Ammon's horn (tissue), 1 donor: Measurements from ENCODE around the gene DMRTB1.

Experiments used
- DNase-seq: peaks from one replicate; pipeline ENCODE4 v3.0.0-alpha.2; 2016; ENCODE audit warnings: low spot score

The DMRTB1 gene

DNA sequence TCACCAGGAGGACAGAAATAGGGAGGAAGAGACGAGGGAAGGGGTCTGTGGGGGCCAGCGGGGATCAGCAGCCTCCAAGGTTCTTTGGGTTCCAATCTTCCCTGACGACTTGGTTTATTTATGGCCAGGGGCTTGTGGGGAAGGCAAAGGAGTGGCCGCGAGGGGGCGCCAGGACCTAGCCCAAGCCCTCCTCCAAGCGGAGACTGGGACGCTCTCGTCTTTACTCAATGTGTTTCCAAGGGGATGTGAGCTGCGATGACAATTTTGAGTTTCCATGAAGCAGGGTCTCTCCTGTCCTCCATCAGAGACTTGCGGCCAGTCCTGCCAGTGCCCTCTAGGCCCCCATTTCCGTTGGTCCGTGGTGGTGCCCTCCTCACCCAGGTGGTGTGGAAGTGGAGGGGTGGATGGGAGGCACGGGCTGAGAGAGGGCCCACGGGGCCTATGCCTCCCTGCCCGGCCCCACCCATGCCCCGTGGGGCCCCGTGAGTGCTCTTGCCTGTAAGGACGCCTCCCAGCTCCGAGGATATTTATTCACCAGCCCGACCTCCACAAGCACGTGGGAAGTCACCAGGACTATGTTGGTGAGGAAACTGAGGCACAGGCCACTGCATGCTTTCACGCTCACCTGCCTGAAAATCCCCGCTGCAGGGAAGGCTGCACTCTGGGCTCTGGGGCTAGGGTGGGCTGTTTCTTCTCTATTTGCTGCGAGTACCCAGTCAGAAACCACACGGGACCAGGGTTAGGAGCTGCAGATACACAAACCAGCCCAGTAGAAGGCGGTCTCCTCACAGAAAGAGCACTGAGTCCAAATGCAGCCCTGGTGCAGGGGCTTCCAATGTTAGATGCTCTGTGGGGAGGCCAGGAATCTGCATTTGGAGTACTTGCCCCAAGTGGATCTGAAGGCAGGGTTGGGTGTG, 26.5 kb downstream of the DMRTB1 start:
- peak; percentile 87 for DNase-seq

DNA sequence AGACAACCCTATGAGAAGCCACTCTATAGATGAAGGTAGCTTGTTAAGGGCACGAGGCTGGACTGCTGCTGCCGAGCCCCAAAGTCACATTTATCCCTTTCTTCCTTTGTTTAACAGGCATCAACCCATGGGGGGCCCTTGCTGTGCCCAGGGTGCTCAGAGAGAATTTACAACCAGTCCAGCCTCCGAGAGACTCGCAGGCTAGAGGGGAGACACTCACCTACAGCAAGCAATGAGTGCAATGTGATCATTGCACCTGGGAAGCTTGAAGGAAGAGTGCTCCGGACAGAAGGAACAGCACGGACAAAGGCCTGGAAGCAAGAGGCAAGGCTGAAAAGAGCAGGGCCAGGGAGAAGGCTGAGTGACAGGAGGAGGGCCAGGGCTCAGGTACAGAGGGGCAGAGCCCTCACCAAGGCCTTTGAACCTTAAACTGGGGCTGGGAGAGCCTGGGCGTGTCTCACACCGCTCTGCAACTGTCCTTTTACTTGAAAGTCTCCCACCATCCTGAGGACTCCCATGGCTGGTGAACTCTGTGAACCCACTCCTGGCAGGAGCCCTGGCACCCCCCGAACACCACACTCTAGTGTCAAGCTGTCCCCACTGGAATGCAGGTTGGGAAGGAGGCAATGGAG, 27.3 kb downstream of the DMRTB1 start:
- no peak for DNase-seq

DNA sequence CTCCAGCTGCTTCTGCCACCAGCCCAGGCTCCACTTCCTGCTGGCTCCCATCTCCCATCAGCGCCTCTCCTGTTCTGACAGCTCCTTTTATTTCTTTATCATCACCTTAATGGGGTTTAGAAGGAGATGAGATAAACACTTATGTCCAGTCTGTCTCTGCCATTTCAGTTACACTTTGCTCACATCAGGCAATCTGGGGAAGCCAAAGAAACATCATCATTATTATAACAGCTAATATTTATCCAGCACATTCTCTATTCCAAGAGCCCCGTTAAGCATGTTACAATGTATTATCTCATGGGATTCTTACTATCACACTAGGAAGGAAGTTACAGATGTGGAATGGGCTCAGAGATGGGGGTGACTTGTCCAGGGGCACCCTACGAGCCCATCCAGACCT, 31.2 kb downstream of the DMRTB1 start:
- no peak for DNase-seq

DNA sequence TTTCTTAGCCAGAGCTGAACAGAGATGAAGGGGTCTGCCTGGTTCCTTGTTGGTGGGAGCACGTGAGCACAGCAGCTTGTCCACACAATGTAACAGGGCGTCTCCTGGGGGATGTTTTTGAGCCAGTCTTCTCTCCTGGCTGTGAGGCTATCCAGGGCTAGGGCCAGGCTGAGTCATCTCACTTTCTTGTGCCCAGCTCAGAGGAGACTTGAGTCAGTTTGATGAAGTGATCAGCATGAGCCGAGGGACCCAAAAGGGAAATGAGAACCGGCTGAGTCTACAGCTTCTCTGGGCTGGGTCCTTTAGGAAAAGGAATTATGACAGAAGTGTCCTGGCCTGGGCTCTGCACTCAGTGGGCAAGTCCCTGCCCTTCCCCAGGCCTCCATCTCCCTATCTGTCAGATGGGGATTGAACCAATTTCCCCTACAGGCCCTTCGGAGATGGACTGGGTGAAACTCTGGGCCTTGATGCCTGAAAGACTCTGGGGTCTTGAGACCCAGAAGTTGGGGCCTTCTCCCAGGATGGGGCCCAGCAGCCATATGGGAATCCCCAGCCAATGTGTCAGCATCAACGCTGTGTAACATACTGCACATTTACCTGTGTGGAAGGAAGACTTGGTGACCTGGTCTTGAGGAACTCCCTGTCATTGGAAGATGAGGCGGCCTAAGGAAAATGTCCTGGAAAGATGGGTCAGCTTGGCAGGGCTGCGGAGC, 36.6 kb downstream of the DMRTB1 start:
- no peak for DNase-seq

DNA sequence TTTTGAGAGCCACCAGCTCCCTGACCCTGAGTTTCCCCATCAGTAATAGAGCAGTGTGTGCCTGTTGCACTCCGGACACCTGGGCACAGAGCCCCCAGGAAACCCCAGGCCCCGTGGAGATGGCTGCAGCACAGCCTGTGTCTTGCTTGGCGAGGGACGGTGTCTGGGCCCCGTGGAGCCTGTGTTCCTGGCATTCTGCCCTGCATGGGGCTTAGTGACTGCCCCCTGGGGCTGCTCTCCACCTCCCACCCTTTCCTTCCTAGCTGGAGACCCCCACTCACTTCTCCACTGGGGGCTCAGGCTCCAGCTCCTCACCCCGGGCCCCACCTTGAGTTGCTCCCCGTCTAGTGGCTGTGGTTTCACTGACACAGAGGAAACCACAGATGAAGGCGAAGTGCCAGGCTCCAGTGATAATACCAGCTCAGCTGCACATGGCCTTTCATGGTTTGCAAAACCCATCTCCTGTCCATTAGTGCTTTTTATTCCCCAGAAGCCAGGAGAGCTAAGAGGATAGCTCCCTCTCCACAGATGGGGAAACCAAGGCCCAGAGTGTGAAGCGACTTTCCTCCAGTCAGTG, 39.4 kb downstream of the DMRTB1 start:
- no peak for DNase-seq

DNA sequence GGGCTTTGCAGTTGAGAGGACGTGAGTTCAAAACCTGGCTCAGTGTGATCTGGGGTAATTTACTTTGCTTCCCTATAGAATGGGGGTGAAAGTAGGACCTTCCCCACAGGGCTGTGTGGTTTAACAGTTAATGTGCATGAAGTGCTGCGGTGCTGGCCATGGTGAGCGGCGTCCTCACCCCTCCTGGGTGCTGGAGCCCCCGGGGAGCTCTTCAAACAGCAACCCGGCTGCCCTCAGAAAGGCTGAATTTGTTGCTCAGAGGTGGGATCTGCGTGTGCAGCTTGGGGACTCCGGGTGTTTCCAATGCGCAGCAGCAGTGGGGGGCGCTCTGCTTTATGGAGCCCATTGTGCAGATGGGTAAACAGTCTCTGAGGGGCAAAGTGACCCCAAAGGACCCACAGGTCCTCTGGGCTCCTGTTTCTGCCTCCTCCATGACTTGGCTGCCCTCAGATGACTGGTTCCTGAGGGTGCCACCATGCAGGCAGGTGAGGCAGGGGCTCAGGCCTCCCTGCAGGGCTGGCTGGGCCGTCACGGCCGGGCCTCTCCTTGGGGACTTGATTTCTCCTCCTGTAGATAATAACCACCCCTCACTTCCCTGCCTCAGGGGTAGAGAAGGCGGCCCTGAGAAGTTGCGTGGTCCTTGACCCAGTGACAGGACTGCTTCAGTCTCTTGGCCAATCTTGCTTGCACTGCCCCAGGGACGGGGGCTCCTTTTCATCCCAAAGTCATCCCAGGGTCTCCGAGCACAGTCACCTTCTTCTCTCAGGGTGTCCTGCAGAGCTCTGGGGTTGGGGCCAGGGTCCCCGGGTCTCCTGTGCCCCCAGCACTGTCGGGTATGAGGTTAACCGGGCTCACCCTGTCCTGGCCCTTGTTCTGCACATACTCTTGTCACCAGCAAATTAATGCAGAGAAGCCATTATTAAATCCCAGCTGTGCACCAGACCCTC, 40.3 kb downstream of the DMRTB1 start:
- no peak for DNase-seq

DNA sequence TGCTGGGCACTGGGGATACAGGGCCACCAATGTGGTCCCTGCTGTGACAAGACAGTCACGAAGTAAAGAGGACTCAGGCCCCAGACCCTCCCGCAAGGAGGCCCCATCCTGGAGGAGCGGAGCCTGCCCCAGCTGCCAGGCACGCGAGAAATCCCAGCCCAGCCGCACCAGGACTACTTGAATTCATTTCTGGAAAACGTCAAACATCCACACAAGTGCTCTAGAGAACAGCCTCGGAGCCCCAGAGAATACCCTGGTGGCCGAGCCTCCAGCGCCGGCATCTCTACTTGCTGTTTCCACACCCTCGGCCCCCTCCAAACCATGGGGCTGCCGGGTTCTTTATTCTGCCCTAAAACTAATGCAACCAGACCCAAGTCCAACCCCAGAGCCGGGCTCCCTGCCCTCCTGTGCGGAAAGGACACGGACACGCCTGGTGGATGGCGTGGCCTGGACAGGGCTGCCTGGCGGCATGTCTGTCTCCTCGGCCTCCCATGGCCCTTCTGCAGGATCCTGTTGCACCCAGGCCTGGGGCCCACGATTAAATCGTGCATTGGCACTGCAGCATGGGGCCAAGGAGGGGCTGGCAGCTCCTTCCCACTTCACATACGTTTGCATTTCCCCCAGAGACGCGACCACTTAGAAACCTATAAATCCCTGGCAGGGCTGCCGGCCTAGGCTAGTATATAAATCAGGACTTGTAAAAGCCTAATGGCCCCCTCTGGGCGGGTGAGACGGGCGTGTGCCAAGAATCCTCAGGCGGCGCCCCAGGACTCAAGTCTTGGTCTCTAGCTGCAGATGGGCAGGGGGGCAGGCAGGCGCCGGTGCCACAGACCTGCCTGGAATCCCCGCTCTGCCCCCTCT, 41.2 kb downstream of the DMRTB1 start:
- DNase-seq = no peak

DNA sequence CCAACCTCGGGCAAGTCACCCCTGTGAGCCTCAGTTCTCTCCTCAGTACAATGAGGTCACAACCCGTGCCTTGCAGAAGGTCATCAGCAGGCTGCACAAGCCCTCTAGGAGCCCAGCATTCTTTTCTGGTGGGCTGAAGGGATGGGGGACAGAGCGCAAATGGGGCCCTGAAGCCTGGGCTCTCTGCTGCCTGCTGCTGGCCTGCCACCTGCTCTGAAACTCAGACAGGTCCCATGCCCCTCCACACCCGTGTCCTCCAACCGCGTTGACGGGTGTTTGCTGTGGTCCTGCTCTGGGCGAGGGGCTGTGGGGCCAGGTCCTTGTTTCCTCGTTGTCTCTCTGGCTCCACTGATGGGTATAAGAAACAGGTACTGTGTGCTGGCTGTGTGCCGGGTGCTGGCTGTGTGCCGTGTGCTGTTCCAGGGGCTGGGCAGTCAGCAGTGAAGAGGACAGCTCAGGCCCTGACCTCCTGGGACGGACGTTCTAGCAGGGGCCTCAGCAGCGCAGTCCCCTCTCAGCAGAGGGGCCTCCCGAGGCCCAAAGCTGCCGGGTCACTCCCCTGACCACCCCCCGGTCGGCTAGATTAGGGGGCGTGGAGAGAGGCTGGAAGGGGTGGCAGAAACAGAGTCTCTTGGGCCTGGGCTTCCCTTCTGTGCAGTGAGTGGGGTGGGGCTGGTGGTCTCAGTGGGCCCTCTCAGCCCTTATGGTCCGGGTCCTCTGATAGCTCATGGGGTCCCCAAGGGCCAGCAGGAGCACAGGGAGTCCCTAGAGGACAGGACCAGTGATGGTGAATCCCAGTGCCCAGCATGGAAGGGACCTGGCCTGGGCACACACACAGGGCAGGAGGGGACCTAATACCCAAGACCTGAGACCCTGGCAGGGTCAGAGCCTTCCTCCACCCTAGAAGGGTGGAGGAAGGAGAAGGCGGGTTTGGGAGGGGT, 42.1 kb downstream of the DMRTB1 start:
- DNase-seq = no peak

DNA sequence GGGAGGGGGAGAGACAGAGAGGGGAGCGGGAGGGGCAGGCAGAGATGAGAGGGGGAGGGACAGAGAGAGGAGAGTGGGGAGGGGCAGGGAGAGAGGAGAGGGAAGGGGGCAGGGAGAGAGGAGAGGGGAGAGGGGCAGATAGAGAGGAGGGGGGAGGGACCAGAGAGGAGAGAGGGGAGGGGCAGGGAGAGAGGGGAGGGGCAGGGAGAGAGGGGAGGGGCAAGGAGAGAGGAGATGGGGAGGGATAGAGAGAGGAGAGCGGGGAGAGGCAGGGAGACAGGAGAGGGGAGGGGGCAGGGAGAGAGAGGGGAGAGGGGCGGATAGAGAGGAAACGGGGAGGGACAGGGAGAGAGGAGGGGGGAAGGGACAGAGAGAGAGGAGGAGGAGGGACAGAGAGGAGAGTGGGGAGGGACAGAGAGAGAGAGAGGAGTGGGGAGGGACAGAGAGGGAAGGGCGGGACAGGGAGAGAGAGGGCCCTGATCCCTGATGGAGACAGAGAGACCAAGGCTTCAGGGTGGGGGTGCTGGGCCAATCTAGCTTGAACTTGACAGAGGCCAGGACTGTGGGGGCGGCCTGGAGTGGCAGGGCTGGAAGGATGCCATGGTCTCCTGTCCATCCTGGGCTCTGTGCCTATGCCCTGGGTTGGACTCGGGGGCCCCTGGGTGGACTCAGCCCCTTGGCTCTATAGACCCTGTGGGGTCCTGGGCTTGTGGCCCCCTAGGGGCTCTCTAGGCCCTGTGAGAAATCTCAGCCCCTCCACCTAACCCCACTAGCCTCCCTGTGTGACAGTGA, 43.6 kb downstream of the DMRTB1 start:
- DNase-seq = no peak

DNA sequence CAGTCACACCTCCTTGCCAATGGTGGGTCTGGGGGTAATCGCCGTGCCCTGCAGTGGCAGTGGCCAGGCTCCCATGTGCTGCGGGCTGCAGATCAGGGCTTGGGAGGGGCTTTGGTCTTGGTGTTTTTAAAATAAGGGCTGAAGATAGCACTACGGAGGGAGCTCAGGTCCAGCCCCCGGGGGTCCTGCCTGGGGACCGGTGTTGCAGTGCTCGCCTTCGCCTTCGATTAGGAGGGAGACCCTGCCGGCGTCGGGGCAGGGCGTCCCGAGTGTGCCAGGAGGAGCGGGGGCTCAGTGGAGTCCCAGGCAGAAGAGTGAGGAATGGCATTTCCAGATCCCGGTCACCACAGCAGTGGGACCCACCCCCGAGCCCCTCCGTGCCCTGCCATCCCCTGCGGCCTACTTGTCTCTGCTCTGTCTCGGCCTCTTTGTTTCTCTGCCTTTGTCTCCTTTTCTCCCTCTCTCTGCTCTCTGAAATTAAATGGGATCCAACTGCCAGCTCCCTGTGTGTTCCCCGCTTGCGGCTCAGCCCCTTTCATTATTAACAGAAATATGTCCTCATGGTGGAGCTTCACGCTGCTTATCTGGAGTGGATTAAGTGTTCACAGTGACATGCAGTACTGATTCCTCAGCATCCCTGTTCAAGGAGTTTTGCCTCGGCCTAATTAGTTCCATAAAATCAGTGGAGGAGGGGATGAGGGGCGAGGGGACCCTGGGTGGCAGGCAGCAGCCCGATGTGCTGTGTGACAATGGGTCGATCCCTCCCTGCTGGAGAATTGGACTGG, 44.4 kb downstream of the DMRTB1 start:
- DNase-seq = peak; percentile 32

DNA sequence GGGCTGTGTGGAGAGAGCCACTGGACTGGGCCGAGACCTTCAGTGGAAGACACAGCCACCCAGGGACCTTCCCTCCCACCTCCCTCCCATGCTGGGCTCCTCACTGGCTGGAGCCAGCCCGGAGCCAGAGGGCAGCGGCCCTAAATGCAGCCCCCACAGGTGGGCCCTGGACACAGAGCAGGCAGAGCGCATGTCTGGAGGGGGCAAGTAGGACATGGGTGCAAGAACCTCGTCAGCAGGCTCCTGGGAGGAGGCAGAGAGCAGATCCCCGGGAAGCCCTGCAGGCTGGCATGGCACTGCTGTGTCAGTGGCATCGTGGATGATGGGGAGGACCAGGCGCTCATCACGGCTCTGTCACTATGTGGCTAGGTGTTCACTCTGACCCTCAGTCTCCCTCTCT, 45.7 kb downstream of the DMRTB1 start:
- DNase-seq = no peak

DNA sequence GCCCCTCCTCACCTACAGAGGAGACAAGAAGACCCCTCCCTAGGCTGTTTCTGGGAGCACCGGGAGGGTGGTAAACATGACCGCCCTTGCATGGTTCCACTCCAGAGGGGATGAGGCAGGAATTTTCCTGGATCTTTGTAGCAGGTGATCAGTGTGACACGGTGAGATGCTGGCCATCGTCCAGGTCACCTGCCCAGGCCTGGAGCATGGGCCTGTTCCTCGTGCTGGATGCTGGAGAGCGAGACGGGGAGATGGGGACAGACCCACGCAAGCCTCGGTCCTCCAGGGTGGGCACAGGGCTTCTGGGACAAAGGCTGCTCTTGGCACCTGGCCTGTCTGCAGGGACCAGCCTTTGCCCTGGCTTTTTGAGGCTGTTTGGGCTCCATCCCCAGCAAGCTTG, 46.2 kb downstream of the DMRTB1 start:
- no peak for DNase-seq

DNA sequence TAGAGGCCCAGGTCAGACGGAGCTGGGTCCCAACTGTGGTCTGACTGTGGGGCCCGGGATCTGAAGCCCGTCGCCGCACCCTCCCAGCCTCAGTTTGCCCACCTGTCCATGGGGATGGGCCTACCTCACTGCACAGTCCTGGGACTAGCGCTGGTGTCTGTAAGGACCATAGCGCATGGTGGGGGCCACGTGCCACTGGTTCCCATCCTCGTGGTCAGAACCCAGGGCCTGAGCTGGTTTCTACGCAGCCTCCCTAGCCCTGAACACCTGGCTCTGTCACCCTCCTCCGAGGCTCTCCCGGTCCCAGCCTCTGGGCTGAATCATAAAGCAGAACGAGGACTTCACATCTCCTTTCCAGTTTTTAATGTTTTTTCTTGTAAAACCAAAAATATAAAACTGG, 46.7 kb downstream of the DMRTB1 start:
- no peak for DNase-seq

DNA sequence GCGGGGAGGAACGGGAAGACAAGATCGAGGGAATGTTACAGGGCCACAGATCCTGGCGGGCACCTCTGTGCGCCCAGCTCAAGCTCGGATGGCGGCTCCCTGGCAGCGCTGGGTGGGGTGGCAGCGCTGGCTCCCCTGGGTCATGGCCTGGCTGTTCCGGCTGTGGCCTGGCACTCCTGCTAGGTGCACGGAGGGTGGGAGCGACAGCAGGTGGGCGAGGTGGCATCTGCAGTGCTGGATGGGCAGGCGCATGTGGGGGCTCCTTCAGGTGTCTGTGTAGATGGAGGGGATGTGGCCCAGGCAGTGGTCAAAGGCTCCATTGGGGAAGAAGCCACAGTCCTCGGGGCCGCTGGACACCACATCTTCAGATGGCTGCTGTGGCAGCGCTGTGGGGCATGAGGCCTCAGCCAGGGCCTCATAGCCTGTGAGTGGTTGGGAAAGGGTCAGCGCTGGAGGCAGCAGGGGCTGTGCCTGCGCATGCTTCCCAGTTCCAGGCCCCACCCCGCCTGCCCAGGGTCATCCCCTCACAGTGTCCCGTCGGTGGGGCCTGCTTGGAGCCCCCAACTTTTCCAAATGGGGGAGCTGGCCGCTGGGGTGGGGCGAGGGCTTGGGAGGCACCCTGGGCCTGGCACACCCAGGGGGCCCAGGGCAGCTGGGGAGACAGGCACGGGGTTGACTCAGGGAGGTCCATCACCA, 47.3 kb downstream of the DMRTB1 start:
- DNase-seq = no peak

DNA sequence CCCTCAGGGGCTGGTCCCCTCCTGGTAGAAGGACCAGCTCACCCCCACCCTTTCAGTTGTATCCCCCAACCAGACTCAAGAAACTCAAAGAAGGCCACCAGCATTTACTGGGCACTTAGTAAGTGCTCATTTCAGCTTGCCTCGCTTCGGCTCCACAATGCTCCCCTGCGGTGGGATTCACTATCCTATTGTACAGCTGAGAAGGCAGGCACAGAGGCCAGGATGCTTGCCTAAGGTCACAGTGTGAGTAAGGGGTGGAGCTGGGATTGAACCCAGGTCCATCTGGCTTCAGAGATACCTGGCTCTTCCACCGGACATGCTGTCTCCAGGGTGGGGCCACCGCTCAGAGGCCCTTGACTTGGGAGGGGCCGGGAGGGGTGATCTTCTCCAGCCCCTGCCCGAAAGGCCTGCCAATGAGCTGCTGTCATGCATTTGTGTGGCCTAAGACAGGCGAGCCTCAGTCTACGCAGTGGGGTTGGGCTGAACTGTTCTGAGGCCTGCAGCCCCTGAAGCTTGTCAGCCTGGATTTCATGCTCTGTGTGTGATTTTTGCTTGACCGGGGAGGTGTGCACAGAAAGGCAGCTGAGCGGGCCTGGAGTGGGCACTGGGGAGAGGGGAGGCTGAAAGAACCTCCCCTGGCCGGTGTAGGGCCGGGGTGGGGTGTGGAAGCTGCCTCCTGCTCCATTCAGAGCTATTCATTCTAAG, 48.1 kb downstream of the DMRTB1 start:
- no peak for DNase-seq
